ENCODE measurements around the gene SLC25A51.
"Not testable (repeated sequence)": the region's sequence is repeated elsewhere in the genome, so short reads cannot be mapped to it uniquely, and the experiment has no call there.

GRCh38 chr9:37909836-37910235 is 5.9 kb upstream of the SLC25A51 start:
- TF ChIP-seq CTCF, POLR2A (IDR thresholded peaks at IDR 0.05): not testable (repeated sequence)
